MM.1S (cell line): ENCODE results near the gene HNF4A.

ENCODE experiments used
- CTCF ChIP-seq: fragments of 300-600 bp; sonication (generic); IDR thresholded peaks from 2 replicates; pipeline ENCODE4 v1.5.1; 2016; ENCODE audit warnings: antibody characterized with exemption, low read length, mixed read lengths
- EZH2 ChIP-seq: fragments of 300-600 bp; sonication (generic); optimal IDR thresholded peaks from 2 replicates; pipeline ENCODE3; 2017; ENCODE audit warnings: low read depth, mild to moderate bottlenecking, antibody characterized with exemption, low read length, mixed read lengths
- EZH2phosphoT487 ChIP-seq: fragments of 300-600 bp; sonication (generic); IDR thresholded peaks from 2 replicates; pipeline ENCODE4 v1.6.1; 2018; ENCODE audit warnings: antibody characterized with exemption, low read length

GRCh38 chr20:44459271-44459670 lies 103.8 kb downstream of the HNF4A start:
- no peak for TF ChIP-seq CTCF
- no peak for TF ChIP-seq EZH2
- no peak for TF ChIP-seq EZH2phosphoT487
